Fibroblast of gingiva (primary cell): ENCODE data around the gene NDUFB2.
"Not testable (repeated sequence)": the region's sequence is repeated elsewhere in the genome, so short reads cannot be mapped to it uniquely, and the experiment has no call there.

Source experiments
- DNase-seq: peaks from one replicate; pipeline ENCODE4 v3.0.0-alpha.2; 2011; ENCODE audit warnings: low read depth

The NDUFB2 gene

DNA sequence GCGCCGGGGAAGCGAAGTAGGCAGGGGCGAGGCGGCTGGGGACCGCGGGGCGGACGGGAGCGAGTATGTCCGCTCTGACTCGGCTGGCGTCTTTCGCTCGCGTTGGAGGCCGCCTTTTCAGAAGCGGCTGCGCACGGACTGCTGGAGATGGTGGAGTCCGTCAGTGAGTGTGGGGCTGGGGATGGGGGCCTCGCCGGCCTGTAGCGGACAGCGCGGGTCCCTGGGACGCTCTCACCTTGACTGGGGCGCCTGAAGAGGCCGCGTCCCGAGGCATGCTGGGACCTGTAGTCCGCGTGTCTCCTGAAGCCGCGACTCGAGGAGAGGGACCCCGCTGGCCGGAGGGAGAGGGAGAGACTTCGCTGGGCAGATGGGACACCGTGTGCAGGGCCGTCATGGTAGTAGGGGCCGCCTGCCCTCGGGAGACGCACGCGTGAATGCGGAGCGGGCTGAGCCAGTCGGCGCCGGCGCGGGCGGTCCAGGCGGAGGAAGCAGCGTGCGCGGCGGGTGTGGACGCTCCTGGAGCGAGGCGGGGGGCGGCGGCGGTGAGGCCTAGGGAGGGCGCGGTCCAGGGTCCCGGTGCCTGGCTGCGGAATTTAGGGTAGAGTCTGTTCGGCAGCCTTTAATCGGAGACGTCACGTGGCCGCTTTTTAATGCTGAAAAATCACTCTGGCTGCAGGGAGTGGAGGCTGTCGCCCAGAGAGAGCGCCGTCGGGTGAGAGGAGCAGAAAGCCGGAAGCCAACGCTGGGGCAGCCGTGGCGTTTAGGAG lies at the start of gene NDUFB2:
NDUFB2 (plus strand) TSS at position 29 of the 767 bp plus-strand sequence; CDS start at position 66, 37 bp downstream.
- DNase-seq = peak; percentile 74

DNA sequence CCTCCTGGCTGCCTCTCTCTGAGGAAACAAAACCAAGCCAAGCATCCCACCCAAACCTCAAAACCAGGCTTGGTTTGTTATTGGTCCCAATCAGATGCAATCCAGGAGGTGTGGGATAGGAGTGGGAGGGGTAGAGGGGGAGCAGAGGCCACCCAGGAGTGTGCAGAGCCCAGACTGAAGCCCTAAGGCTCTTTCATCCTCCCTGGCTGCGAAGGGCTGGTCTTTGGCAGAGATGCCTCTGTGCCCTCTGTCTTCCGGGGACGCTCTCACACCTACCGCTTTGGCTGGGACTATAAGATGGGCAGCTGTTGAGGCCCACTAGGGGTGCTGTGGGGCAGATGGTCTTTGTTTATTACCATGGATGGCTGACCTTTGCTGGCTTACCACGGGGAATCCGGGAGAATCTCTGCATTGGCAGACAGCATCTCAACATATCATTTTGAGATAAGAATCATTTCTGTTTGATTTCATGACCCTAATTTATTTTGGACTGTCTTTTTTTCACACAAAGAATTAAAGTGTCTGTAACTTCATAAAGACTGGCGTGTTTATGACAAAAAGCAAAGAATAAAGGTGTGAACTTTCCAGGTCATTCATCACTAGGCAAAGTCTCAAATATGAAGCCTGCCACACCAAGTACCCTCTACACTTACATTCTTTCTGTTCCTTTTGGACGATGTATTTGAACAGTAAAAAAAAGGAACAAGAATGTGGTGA lies 49.4 kb upstream of the NDUFB2 start:
- peak; percentile 28 for DNase-seq

DNA sequence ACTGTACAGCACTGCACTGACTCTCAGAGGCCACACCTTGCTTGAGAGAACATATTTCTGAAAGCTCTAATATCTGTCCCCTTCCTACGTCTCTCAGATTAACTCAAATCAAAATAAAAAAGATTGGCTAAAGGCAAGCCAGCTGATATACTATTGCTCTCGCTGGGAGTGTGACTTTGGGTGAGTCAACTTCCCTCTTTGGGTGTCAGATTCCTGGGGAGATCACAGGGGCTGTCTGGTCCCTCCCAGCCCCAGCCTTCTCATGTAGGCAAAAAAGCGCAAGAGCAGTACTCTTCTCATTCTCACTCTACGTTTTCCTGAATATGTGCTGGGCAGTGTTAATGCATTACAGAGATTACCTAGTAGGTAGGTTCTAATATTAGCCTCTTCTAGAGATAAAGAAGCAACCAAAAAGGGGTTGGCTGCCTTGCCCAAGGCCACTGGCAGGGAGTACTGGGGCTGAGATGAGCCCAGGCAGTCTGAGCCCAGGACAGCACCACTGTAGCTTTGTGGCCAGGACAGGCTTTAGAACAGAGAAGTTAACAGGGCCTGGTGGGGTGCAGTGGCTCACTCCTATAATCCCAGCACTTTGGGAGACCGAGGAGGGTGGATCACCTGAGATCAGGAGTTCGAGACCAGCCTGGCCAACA lies 46.8 kb upstream of the NDUFB2 start:
- no peak for DNase-seq

DNA sequence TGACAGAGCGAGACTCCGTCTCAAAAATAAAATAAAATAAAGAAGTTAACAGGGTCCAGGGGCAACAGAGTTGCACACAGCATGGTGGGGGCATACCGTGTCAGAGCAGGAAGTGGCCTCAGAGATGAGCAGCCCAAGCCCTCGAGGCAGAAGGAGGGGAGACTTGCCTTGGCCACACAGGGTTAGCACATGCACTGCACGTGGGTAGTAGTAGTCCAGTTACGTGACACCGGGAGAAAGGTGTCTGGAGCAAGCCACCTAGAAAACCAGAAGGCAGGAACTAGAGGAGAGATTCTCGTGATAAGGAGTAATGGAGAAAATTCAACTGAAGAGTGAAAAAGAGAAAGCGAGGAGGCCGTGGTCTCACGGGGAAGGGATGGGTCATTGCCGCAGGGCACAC lies 46.1 kb upstream of the NDUFB2 start:
- no peak for DNase-seq

DNA sequence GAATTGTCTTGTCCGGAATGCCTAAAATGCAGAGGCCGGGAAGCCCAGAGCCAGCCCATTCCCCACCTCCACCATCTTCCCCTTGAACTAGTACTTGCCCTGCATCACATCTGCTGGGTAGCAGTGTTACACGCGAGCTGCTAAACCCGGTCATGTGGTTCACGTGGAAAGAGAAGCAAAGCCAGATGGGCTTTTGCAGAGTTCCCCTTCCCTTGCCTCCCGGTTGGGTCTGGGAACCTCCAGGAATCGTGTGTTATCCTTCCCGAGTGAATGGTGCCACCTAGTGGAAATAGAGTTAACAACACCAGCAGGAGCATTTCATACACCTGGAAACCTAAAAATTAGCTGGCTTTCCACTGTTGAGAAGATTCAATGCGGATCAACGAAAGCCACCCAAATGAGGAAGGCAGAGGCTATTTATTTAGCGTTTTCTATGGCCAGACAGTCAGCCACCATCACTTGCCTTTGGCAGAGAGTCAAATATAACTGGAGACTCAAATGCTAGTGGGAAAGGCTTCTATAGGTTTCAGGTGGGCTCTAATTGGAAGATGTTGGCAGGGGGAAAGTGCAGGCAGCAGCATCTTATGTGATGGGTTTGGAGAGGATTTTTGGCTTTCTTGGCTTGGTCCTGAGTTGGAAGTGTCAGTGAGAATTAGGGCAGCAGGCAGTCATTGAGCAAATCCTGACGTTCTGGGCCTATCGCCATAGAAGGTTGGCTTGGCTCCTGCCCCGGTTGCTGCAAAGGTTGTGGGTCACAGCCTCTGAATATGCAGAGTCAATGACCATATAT lies 43.0 kb upstream of the NDUFB2 start:
- peak; percentile 73 for DNase-seq

DNA sequence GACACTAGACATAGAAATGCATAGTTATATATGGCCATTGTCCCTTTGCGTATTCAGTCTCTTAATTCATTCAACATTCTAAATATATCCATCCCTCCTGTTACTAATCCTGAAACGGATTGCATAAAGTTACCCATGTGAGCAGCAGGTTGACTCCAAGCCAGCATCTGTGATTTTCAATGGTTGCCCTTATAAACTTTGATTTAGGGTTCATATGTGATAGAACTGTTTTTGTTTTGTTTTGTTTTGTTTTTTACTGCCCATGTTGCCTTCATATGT lies 42.5 kb upstream of the NDUFB2 start:
- no peak for DNase-seq

DNA sequence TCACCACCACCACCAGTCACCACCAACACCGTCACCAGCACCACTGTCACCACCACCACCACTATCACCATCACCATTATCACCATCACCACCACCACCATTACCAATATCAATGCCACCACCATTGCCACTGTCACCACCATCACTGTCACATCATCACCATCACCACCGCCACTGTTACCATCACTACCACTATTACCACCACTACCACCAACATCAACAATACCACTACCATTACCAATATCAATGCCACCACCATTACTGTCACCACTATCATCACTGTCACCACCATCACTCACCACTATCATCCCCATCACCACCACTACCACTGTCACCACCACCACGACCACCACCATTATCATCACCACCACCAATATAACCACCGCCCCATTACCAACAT lies 41.8 kb upstream of the NDUFB2 start:
- DNase-seq = no peak

DNA sequence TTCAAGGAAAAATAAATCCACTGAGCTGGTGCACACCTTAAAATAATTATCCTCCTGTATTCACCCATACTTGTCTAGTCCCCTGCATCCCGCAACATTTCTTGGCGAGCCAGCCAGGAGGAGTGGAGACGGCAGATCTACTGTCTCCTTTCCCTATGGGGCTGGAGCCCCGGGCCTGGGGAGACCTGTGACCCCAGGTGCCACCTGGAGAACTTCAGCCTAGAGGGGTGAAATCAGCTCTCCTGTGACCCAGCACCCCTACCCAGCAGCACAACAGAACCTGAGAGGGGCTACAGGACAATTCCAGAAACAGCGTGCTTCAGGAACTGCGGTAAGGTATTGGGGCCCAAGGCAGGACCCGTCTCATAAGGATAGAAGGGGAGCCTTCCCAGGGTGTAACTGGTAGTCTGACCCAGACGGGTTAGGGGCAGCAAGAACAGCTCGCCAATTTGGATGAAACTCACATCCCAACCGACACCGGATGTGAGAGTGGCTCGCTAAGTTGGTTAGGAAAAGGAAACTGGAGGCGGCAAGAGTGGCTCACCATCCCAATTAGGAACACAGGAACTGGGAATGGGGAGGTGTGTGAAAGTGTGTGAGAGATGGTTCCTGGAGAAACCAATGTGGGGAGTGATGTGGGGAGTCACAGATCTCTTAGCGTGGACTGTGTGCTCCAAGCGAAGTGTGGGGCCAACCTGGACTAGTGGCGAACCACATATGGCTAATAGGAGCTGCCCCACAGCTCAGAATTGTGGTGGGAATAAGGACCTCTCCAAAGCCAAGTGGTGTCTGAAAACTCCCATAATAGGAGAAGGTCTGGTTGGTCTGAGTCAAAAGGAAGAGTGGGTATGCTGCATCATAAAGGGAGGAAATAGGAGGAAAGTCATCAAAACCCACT lies 40.7 kb upstream of the NDUFB2 start:
- DNase-seq = no peak

DNA sequence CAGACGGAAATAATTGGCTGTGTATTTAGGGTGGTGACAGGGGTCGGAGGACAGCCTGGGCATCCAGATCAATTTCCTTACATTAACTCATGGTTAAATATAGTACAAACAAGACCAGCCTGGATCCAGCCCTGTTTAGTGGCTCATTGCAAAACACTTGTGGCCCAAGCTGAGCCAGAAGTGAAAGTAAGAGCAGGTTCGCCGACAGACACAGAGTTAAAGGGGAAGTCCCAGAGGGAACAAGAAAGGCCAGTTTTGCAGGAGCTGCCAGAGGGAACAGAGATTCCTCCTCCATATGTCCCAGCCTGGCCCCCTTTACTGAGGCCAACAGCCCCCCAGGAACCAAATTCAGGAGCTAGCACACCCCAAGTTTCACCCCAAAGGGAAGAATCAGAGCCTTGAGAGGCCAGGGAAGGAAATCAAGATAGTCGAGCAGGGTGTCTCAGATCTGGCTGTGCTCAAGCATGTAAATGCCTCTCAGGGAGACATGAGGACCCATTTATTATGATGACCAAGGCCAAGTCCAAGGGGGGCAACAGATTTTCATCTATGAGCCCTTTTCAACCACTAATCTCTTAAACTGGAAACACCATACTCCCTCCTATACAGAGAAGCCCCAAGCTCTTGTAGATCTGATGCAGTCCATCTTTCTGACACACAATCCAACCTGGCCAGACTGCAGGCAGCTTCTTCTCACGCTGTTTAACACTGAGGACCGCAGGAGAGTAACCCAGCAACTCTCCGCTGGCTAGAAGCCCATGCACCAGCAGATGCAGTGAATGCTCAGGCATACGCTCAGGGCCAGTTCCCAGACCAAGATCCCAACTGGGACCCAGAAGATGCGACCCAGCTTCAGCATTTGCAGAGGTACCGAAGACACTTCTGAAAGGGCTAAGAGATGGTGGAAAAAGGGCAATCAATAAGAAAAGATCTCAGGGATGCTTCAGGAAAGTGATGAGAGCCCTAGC lies 39.7 kb upstream of the NDUFB2 start:
- peak; percentile 69 for DNase-seq

DNA sequence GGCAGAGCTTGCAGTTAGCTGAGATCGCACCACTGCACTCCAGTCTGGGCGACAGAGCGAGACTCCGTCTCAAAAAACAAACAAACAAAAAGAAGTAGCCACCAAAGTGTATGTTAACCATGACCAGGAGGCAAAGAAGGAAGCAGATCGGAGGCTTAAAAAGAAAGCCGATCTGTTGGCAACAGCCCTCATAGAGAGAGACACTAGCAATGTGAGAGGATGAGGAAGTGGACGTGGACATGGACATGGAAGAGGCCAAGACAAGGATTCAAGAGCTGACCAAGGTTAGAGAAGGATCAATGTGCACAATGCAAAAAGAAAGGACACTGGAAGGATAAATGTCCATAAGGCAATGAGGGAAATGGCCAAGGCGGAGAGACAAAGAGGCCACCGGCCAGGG lies 38.6 kb upstream of the NDUFB2 start:
- DNase-seq = no peak

DNA sequence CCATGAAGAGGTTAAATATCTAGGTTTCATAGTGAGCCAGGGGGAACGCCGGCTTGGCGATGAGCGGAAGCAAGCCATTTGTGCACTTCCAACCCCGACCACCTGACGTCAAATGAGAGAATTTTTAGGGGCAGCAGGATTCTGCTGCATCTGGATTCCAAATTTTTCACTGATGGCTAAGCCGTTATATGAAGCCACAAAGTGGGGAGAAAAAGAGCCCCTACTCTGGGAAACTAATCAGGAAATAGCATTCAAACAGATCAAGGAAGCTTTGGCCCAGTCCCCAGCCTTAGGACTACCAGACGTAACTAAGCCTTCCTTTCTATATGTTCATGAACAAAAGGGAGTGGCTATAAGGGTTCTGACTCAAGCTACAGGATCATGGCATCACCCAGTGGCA lies 36.7 kb upstream of the NDUFB2 start:
- DNase-seq = no peak

DNA sequence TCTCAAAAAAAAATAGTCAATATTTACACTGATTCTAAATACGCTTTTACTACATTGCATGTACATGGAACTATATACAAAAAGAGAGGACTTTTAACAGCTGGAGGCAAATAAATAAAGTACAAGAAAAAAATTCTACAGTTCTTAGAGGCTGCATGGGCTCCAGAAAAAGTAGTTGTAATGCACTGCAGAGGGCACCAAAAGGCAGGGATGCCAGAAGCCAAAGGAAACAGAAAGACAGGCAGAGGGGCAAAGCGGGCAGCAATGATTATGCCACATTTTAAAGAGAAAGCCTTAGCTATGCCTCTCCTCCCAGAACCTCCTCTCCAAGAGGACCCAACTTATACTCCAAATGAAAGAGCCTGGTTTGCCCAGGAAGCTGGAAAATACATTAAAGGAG lies 35.4 kb upstream of the NDUFB2 start:
- DNase-seq = peak; percentile 17

DNA sequence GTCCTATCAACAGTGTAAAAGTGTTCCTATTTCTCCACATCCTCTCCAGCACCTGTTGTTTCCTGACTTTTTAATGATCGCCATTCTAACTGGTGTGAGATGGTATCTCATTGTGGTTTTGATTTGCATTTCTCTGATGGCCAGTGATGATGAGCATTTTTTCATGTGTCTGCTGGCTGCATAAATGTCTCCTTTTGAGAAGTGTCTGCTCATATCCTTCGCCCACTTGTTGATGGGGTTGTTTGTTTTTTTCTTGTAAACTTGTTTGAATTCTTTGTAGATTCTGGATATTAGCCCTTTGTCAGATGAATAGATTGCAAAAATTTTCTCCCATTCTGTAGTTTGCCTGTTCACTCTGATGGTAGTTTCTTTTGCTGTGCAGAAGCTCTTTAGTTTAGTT lies 33.6 kb upstream of the NDUFB2 start:
- not testable (repeated sequence) for DNase-seq

DNA sequence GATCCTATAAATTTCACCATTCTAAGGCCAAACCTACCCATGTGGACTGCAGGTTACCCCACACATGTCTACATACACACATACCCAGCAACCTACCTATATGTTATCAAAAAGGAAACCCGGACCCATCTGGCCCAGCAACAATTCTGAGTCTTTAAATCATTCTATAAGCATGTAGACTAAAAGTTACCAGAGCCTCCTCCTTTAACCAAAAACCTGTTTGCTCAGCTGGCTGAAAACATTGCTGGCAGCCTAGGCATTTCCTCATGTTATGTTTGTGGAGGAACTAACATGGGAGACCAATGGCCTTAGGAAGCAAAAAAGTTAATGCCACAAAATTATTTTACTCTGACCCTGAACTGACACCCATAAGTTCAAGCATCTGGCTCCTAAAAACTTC lies 29.0 kb upstream of the NDUFB2 start:
- no peak for DNase-seq

DNA sequence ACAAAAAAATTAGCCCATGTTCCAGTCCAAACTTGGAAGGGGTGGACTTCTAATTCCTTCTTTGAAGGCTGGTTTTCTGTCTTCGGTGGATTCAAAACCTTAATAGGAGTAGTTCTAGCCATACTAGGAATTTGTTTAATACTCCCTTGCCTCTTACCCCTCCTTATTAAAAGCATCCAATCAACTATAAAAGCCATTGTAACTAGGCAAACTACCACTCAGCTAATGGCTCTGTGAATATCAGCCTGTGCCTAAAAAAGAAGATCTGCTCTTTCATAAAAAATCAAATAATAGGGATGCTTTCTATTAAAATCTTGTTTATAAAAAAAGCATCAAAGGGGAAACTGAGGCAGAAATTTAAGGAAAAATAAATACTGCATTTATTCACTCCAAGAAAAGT lies 27.9 kb upstream of the NDUFB2 start:
- DNase-seq = no peak

DNA sequence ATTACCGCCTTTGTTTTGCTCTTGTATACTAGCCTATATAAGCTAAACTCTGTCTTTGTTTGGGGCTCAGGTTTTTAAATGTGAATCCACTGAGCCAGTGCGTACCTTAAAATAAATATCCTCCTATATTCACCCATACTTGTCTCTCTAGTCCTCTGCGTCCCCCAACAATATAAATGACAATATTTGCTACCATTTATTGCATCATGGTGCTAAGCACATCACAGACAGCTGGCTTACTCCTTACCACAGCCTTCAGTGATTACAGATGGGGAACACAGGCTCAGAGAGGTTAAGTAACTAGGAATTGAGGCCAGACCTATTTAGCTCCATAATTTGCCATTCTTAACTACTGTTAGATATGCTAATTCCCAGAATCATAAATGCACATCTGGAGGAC lies 27.2 kb upstream of the NDUFB2 start:
- DNase-seq = no peak

DNA sequence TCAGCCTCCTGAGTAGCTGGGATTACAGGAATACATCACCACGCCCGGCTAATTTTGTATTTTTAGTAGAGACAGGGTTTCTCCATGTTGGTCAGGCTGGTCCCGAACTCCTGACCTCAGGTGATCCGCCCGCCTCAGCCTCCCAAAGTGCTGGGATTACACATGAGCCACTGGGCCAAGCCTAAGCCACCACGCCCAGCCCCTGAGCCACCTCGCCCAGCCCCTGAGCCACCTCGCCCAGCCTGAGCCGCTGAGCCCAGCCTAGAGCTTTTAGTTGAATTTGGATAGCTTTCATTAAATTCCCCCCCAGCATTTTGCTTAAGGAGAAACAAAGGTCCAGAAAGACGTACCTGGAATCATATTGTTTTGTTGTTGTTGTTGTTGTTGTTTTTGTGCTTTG lies 26.6 kb upstream of the NDUFB2 start:
- DNase-seq = not testable (repeated sequence)

DNA sequence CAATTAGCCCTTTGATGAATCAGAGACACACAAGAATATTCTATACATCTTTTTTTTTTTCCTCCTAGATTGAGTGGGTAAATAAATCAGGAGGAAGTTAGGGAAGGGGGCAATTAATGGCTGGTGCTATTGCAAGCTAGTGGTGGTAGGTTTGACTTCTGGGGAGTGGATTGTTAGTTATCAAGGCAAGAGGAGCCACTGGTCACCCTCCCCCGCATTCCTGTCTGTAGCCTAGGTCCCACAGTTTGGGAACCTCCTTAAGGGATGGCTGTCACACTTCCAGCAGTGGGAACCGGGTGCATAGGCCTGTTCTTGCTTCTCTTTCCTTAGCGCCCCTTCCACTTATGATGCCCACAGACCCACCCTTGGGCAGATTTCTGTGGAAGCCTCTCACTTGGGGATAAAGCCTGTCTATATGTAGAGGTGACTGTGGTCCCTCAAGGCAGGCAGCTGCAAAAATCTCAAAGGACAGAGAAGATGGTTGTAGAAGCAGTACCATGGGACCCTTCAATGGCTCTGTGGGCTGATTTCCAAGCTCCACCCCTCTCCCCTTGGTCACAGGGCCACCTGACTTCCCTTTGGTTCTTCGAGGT lies 26.1 kb upstream of the NDUFB2 start:
- DNase-seq = no peak

DNA sequence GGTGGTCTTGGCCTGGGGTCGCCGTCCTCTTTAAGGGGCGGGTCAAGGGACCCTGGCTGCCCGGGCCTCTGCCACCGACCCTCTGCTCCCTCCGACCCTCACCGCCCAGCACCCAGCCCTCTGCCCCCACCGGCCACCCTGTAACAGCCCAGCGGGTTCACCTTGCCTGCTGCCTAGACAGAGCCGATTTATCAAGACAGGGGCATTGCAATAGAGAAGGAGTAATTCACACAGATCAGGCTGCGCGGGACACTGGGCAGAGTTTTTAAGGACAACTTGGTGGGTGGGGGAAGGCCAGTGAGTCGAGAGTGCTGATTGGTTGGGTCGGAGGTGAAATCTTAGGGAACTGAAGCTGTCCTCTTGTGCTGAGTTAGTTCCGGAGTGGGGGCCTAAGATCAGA lies 24.5 kb upstream of the NDUFB2 start:
- no peak for DNase-seq
